ENCODE results near the gene TUFM. TPM values are rescaled to one million over a fixed set of nuclear protein-coding genes. Genes with fewer than 3 reads are reported as not detected.
"Not testable (repeated sequence)": the region's sequence is repeated elsewhere in the genome, so short reads cannot be mapped to it uniquely, and the experiment has no call there.

TUFM gene
- polyA plus RNA-seq, 6 donors from 2014 or later: 123 to 231 (median 129) TPM

- H3K27me3 Mint-ChIP-seq: no peaks in the 10 kb centered on the region
- H3K4me3 Mint-ChIP-seq: peak overlapping the region in 7 of 8 donors; percentile 2 to 100 (median 54)
- peaks cover 22 to 44% (median 36%) of the 10 kb centered on the region in 3 donors for H3K4me1 Mint-ChIP-seq
- H3K27ac Mint-ChIP-seq: peak overlapping the region in 3 of 6 donors; percentile 10 to 76 (median 66)
- peaks cover 9 to 14% of the 10 kb centered on the region in 2 donors for H3K36me3 Mint-ChIP-seq
- DNase-seq (no peak), ATAC-seq (ENCODE audit: low read depth in 2 of 2) (no peak)
- H3K9me3 Mint-ChIP-seq: no peaks in the 10 kb centered on the region
These were observed 20.0 kb downstream of the TUFM start for GRCh38 chr16:28826141-28826540.

- no peak for ATAC-seq (ENCODE audit: low read depth in 2 of 2)
- no peak for DNase-seq
- Mint-ChIP-seq H3K4me1 (peaks cover 26 to 44% (median 36%) of the 10 kb centered on the region in 3 donors), H3K4me3 (peak overlapping the region; percentile 97 to 100 (median 98)), H3K36me3 (peaks cover 9 to 14% of the 10 kb centered on the region in 2 donors), H3K9me3 (no peaks in the 10 kb centered on the region), H3K27me3 (no peaks in the 10 kb centered on the region), H3K27ac (peak overlapping the region; percentile 98 to 100 (median 99))
These were observed 21.5 kb downstream of the TUFM start for GRCh38 chr16:28824717-28824973.

DNA sequence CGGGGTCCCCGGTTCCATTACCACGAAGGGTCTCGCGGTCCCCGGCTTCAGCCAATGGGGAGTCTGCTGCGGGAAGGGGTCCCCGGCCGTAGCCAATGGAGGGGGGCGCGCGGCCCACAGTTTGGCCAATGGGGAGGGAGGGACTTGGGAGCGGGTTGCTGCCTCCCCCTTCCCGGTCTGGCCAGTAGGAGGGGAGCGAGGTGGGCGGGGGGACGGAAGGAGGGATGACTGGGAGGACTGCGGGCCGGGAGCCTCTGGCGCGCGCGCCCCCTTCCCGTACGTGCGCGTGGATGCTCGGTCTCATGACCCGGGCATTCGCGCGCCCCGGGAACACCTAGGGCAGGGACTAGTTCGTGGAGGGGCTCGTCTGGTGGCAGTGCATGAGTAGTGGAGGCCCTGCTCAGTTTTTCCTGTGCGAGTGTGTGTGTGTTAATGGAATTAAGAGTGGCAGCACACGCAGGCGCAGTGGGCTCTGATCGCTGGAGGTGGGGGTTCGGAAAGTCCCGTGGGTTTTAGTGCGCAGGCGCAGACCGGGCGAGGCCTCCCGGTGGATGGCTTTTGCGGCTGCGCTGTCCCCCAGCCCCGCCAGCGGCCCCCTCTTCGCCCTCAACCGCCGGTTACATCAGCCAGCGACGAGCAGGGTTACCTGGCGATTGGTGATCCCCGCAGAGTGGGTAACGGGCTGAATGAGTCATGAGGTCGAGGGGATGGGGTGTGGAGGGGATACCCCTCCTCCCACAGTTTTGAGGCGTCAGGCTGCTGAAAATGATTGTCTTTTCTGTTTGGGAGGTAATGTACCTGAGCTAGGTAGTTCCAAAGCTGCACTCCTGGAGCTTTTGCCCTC, 22.1 kb downstream of the TUFM start:
- ATAC-seq (ENCODE audit: low read depth in 2 of 2) (peak; percentile 59 to 62), DNase-seq (peak; percentile 93)
- no peaks in the 10 kb centered on the region for H3K27me3 Mint-ChIP-seq

GRCh38 chr16:28823291-28823872, 22.8 kb downstream of the TUFM start:
- H3K36me3 Mint-ChIP-seq: peaks cover 9 to 14% of the 10 kb centered on the region in 2 donors
- no peaks in the 10 kb centered on the region for H3K27me3 Mint-ChIP-seq
- H3K9me3 Mint-ChIP-seq: no peaks in the 10 kb centered on the region
- H3K4me1 Mint-ChIP-seq: peaks cover 26 to 39% (median 36%) of the 10 kb centered on the region in 3 donors
- H3K4me3 Mint-ChIP-seq: peak overlapping the region; percentile 97 to 100 (median 98)
- peak overlapping the region; percentile 98 to 100 (median 99) for H3K27ac Mint-ChIP-seq
- no peak for DNase-seq
- peak; percentile 10 to 17 for ATAC-seq (ENCODE audit: low read depth in 2 of 2)

More for the DNA sequence above, 22.1 kb downstream of the TUFM start:
- Mint-ChIP-seq H3K4me3 (peak overlapping the region; percentile 97 to 100 (median 98)), H3K9me3 (no peaks in the 10 kb centered on the region), H3K4me1 (peaks cover 26 to 39% (median 36%) of the 10 kb centered on the region in 3 donors), H3K27ac (peak overlapping the region; percentile 98 to 100 (median 99)), H3K36me3 (peaks cover 9 to 14% of the 10 kb centered on the region in 2 donors)

- DNase-seq (peak; percentile 94), ATAC-seq (ENCODE audit: low read depth in 2 of 2) (peak; percentile 51 to 60)
- no peaks in the 10 kb centered on the region for H3K27me3 Mint-ChIP-seq
- H3K36me3 Mint-ChIP-seq: peaks cover 9 to 10% of the 10 kb centered on the region in 2 donors
- H3K4me1 Mint-ChIP-seq: peaks cover 26 to 39% (median 36%) of the 10 kb centered on the region in 3 donors
- no peaks in the 10 kb centered on the region for H3K9me3 Mint-ChIP-seq
- peak within 1 kb of the TSS; percentile 98 to 100 (median 99) for H3K27ac Mint-ChIP-seq
- H3K4me3 Mint-ChIP-seq: peak within 1 kb of the TSS; percentile 97 to 100 (median 98)
These were observed 23.4 kb downstream of the TUFM start, which contains the start of gene ATXN2L for GRCh38 chr16:28822520-28823290. ATXN2L (plus strand) TSS chr16:28822999; CDS start chr16:28823260, 261 bp downstream.

- Mint-ChIP-seq H3K9me3 (no peaks in the 10 kb centered on the region), H3K27ac (peak overlapping the region; percentile 69 to 99 (median 92)), H3K27me3 (no peaks in the 10 kb centered on the region), H3K36me3 (peaks cover 7 to 9% of the 10 kb centered on the region in 2 donors), H3K4me3 (peak overlapping the region; percentile 85 to 98 (median 90)), H3K4me1 (peaks cover 26 to 35% (median 35%) of the 10 kb centered on the region in 3 donors)
- ATAC-seq (ENCODE audit: low read depth in 2 of 2) (no peak), DNase-seq (no peak)
These were observed 24.2 kb downstream of the TUFM start for GRCh38 chr16:28821874-28822519.

DNA sequence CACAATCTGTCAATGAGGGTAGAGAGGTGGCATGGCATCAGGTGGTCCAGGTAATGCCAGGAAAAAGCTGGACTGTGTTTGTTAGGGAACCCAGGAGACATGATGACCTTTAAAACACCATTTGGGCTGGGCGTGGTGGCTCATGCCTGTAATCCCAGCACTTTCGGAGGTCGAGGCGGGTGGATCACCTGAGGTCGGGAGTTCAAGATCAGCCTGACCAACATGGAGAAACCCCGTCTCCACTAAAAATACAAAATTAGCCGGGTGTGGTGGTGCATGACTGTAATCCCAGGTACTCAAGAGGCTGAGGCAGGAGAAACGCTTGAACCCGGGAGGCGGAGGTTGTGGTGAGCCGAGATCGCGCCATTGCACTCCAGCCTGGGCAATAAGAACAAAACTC, 25.6 kb downstream of the TUFM start:
- peak overlapping the region in 4 of 8 donors; percentile 18 to 87 (median 40) for H3K4me3 Mint-ChIP-seq
- ATAC-seq (ENCODE audit: low read depth in 2 of 2); H3K36me3 Mint-ChIP-seq; DNase-seq; H3K9me3 Mint-ChIP-seq; H3K27me3 Mint-ChIP-seq: not testable (repeated sequence)
- H3K4me1 Mint-ChIP-seq: peaks cover 17 to 24% (median 21%) of the 10 kb centered on the region in 3 donors
- H3K27ac Mint-ChIP-seq: peak overlapping the region in 3 of 6 donors; percentile 19 to 53 (median 47)

GRCh38 chr16:28820016-28820415, 26.1 kb downstream of the TUFM start:
- H3K36me3 Mint-ChIP-seq: no peaks in the 10 kb centered on the region
- H3K9me3 Mint-ChIP-seq: peaks cover 0 to 4% (median 0%) of the 10 kb centered on the region in 7 donors
- peaks cover 13 to 18% (median 15%) of the 10 kb centered on the region in 3 donors for H3K4me1 Mint-ChIP-seq
- H3K4me3 Mint-ChIP-seq: peak overlapping the region in 2 of 8 donors; percentile 51 to 66
- ATAC-seq (ENCODE audit: low read depth in 2 of 2) (no peak), DNase-seq (no peak)
- no peak overlapping the region for H3K27ac Mint-ChIP-seq
- no peaks in the 10 kb centered on the region for H3K27me3 Mint-ChIP-seq

- not testable (repeated sequence) for H3K4me3 Mint-ChIP-seq; H3K27me3 Mint-ChIP-seq; H3K27ac Mint-ChIP-seq; H3K9me3 Mint-ChIP-seq; H3K4me1 Mint-ChIP-seq; ATAC-seq (ENCODE audit: low read depth in 2 of 2); H3K36me3 Mint-ChIP-seq; DNase-seq
These were observed 38.6 kb downstream of the TUFM start for GRCh38 chr16:28807445-28808120.

DNA sequence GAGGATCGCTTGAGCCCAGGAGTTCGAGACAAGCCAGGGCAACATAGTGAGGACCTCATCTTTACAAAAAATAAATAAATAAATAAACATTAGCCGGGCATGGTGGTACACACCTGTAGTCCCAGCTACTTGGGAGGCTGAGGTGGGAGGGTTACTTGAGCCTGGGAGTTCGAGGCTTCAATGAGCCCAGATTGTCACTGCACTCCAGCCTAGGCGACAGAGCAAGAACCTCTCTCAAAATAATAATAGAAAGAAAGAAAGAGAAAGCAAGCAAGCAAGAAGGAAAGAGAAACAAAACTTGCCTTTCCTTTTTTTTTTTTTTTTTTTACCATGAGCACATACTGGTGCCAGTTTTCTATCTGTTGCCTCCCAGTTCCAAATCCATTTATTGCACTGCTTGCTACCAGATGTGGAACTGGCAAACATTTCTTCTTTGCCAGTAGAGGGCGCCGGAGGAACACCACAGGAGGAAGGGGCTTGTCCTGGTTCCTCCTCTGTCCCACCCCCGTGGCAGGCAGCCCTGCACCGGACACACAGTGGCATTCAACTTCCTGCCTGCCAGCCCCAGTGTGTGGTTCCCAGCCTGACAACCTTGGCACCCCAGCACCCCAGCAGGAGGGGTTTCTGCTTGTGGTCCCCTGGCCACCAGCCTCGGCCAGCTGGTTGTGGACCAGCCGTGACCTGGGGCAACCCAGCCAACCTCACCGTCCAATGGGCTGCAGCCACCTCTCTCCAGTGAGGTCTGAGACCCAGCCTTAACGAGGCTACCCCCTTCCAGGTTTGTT, 43.7 kb downstream of the TUFM start:
- H3K9me3 Mint-ChIP-seq, H3K36me3 Mint-ChIP-seq, H3K27me3 Mint-ChIP-seq, H3K4me1 Mint-ChIP-seq: not testable (repeated sequence)
- Mint-ChIP-seq H3K27ac (peak overlapping the region in 1 of 6 donors; percentile 91), H3K4me3 (peak overlapping the region; percentile 51 to 87 (median 78))
- DNase-seq (peak; percentile 56), ATAC-seq (ENCODE audit: low read depth in 2 of 2) (peak; percentile 84 to 86)
